SU-DHL-6 (cell line): ENCODE data around the gene CFAP20DC.

Experiments
- H2AFZ ChIP-seq: fragments of 200-600 bp; sonication (generic); 2 replicates; pipeline ENCODE4 v1.6.1; 2014; ENCODE audit warnings: low read depth, mild to moderate bottlenecking, moderate library complexity, mixed read lengths, antibody characterized with exemption, low read length; ENCODE audit not compliant: severe bottlenecking
- H3F3A ChIP-seq: fragments of 200-600 bp; shearing (Covaris generic); 2 replicates; pipeline ENCODE4 v1.6.0; 2016; ENCODE audit warnings: antibody characterized with exemption, mild to moderate bottlenecking; ENCODE audit not compliant: insufficient read depth
- H3K27ac ChIP-seq: fragments of 200-600 bp; sonication (generic); 2 replicates; pipeline ENCODE4 v1.5.1; 2016; ENCODE audit warnings: low read depth, mild to moderate bottlenecking, low read length, moderate library complexity, mixed read lengths
- H3K27me3 ChIP-seq: fragments of 200-600 bp; sonication (generic), shearing (Covaris generic); 2 replicates; pipeline ENCODE4 v1.6.0; 2014; ENCODE audit warnings: mild to moderate bottlenecking, low read length
- H3K36me3 ChIP-seq: fragments of 200-600 bp; sonication (generic); 2 replicates; pipeline ENCODE4 v1.6.1; 2014; ENCODE audit warnings: mild to moderate bottlenecking, low read length, mixed read lengths
- H3K4me2 ChIP-seq: fragments of 300-600, 200-600 bp; shearing (Covaris generic), sonication (generic); 2 replicates; pipeline ENCODE4 v1.6.0; 2014; ENCODE audit warnings: low read length, low read depth, mild to moderate bottlenecking; ENCODE audit not compliant: poor library complexity, severe bottlenecking
- H3K4me3 ChIP-seq: fragments of 200-600 bp; sonication (generic); 2 replicates; pipeline ENCODE4 v1.5.1; 2014; ENCODE audit warnings: antibody characterized with exemption, low read length, mild to moderate bottlenecking, mixed read lengths; ENCODE audit not compliant: insufficient read depth, poor library complexity, severe bottlenecking
- H3K79me2 ChIP-seq: fragments of 200-600 bp; sonication (generic); 2 replicates; pipeline ENCODE4 v1.6.1; 2014; ENCODE audit warnings: mild to moderate bottlenecking, low read length, moderate library complexity; ENCODE audit not compliant: insufficient read depth
- H3K9ac ChIP-seq: fragments of 200-600 bp; sonication (generic); 2 replicates; pipeline ENCODE4 v1.7.0; 2014; ENCODE audit warnings: mild to moderate bottlenecking, low read length
- H3K9me2 ChIP-seq: fragments of 200-600 bp; sonication (generic); replicated peaks from 2 replicates; pipeline ENCODE4 v1.6.1; 2014; ENCODE audit warnings: low read length; ENCODE audit not compliant: insufficient read depth
- H3K9me3 ChIP-seq: fragments of 200-600 bp; sonication (generic); 2 replicates; pipeline ENCODE4 v1.6.1; 2014; ENCODE audit warnings: low read length, mixed read lengths; ENCODE audit not compliant: insufficient read depth
- H4K20me1 ChIP-seq: fragments of 200-600 bp; sonication (generic); 2 replicates; pipeline ENCODE4 v1.6.1; 2014; ENCODE audit warnings: low read depth, mild to moderate bottlenecking, antibody characterized with exemption, low read length, moderate library complexity, mixed read lengths
- EZH2phosphoT487 ChIP-seq: fragments of 200-600 bp; sonication (generic), shearing (Covaris generic); conservative IDR thresholded peaks from 2 replicates; pipeline ENCODE4 v1.6.1; 2018; ENCODE audit warnings: mild to moderate bottlenecking, antibody characterized with exemption, low read length, moderate library complexity, mixed read lengths
- TF ChIP-seq, protein P1 (sequence below): fragments of 200-600 bp; sonication (generic); IDR thresholded peaks from one replicate; pipeline ENCODE4 v1.5.1; 2017; ENCODE audit warnings: antibody characterized with exemption, mild to moderate bottlenecking, low read length, moderate library complexity; ENCODE audit not compliant: insufficient read depth, poor library complexity, severe bottlenecking

Gene CFAP20DC

DNA sequence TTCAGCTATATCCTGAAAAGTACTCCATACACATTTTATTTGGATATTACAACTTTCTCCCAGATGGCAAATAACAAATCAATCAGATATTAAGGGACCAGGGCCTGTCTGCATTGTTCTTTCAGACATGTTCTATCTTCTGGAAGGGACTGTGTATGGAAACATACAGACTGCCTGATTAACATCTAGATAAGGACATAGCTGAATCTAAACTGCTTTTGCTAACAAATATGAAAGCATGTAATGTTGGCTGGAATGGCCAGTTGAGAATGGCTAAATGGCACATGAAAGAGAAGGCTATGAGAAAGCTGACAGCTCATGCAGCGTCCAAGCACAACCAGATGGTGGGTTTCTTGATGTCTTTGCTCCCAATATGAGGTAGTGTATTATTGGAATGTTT lies 149.4 kb downstream of the CFAP20DC start:
- Histone ChIP-seq H3K4me3 (no peak overlapping the region), H3K79me2 (no peaks in the 10 kb centered on the region), H3K9me2 (no peaks in the 10 kb centered on the region), H3K4me2 (no peak overlapping the region), H2AFZ (no peak overlapping the region), H3K9ac (no peak overlapping the region), H4K20me1 (no peaks in the 10 kb centered on the region), H3K36me3 (no peaks in the 10 kb centered on the region), H3K9me3 (no peaks in the 10 kb centered on the region), H3K27ac (no peak overlapping the region), H3K27me3 (no peaks in the 10 kb centered on the region), H3F3A (no peaks in the 10 kb centered on the region)
- no peak for TF ChIP-seq EZH2phosphoT487
- TF ChIP-seq, protein P1, sequence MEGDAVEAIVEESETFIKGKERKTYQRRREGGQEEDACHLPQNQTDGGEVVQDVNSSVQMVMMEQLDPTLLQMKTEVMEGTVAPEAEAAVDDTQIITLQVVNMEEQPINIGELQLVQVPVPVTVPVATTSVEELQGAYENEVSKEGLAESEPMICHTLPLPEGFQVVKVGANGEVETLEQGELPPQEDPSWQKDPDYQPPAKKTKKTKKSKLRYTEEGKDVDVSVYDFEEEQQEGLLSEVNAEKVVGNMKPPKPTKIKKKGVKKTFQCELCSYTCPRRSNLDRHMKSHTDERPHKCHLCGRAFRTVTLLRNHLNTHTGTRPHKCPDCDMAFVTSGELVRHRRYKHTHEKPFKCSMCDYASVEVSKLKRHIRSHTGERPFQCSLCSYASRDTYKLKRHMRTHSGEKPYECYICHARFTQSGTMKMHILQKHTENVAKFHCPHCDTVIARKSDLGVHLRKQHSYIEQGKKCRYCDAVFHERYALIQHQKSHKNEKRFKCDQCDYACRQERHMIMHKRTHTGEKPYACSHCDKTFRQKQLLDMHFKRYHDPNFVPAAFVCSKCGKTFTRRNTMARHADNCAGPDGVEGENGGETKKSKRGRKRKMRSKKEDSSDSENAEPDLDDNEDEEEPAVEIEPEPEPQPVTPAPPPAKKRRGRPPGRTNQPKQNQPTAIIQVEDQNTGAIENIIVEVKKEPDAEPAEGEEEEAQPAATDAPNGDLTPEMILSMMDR = no peak

DNA sequence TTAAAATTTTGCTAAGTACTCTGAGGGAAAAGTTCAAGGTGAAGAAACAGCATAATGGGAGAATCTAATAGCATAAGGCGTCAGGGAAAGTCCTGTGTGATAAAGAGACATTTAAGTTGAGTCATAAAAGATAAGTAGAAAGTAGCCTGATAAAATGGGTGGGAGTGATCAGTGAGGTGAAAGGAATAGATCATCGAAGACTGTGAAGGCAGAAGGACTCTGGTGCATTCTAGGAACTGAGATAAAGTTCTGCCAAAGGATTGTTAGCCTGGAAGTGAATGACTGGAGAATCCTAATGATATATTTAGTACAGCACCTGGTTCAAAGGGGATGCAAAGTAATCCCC lies 149.9 kb downstream of the CFAP20DC start:
- H3K27me3 ChIP-seq = no peaks in the 10 kb centered on the region
- H3K9ac ChIP-seq = no peak overlapping the region
- H3K27ac ChIP-seq = no peak overlapping the region
- H3K9me3 ChIP-seq = no peaks in the 10 kb centered on the region
- no peaks in the 10 kb centered on the region for H3K9me2 ChIP-seq
- H3K4me2 ChIP-seq = no peak overlapping the region
- H3K36me3 ChIP-seq = no peaks in the 10 kb centered on the region
- no peaks in the 10 kb centered on the region for H3K79me2 ChIP-seq
- H3K4me3 ChIP-seq = no peak overlapping the region
- H4K20me1 ChIP-seq = no peaks in the 10 kb centered on the region
- no peaks in the 10 kb centered on the region for H3F3A ChIP-seq
- TF ChIP-seq, protein P1 = no peak
- no peak for TF ChIP-seq EZH2phosphoT487
- H2AFZ ChIP-seq = no peak overlapping the region

DNA sequence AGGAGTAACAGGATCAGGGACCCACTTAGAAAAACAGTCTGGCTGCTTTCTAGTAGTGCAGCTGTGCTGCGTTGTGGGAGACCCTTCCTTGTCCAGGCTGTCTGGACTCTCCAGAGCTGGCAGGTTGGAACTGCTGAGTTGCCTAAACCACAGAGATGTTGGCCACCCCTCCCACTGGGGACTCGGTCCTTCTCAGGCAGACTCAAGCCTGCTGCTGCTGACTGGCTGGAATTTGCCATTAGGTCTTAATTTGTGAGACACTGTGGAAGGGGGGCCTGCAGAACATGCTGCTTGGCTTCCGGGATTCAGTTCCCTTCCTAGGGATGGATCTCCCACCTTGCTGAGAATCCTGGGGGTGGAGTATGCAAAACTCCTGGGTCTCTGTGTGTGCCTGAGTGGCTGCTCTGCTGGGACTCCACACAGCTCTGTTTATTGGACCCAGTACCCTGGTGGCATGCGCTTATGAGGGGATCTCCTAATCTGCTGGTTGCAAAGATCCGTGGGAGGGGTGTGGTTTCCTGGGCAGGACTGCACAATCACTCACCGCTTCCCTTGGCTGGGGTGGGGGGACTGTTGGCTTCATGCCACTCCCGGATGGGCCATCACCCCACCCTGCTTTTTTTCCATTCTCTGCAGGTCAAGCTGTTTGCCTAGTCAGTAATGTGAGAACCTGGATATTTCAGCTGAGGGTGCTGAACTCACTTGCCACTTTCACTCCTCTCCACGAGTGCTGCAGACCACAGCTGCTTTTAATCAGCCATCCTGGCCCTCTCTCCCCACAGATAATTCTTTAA lies 150.5 kb downstream of the CFAP20DC start:
- no peaks in the 10 kb centered on the region for H3F3A ChIP-seq
- no peak for TF ChIP-seq EZH2phosphoT487
- TF ChIP-seq, protein P1 = no peak
- H3K9ac ChIP-seq = no peak overlapping the region
- no peak overlapping the region for H2AFZ ChIP-seq
- no peak overlapping the region for H3K4me2 ChIP-seq
- no peaks in the 10 kb centered on the region for H3K9me3 ChIP-seq
- H3K79me2 ChIP-seq = no peaks in the 10 kb centered on the region
- no peaks in the 10 kb centered on the region for H3K36me3 ChIP-seq
- H3K4me3 ChIP-seq = no peak overlapping the region
- H4K20me1 ChIP-seq = no peaks in the 10 kb centered on the region
- H3K27ac ChIP-seq = no peak overlapping the region
- no peaks in the 10 kb centered on the region for H3K27me3 ChIP-seq
- H3K9me2 ChIP-seq = no peaks in the 10 kb centered on the region
